Astrocyte (in vitro differentiated cells and primary cell): Measurements from ENCODE around the gene DRG2. TPM values are rescaled to one million over a fixed set of nuclear protein-coding genes. Genes with fewer than 3 reads are reported as not detected.

Experiments
- DNase-seq: peaks from one replicate; pipeline ENCODE4 v3.0.0-alpha.2; 2010; ENCODE audit warnings: low read depth
- FAIRE-seq: peaks from 2 replicates; lab custom pipeline; 2011; peaks lifted over from hg19 to GRCh38; lab: Jason Lieb, UNC
- H2AFZ ChIP-seq: 2 replicates; pipeline ENCODE4 v1.6.0; 2012; ENCODE audit warnings: low read depth, low read length, inconsistent platforms
- H3K27ac ChIP-seq: 2 replicates; pipeline ENCODE4 v1.5.1; 2011; ENCODE audit warnings: low read depth, low read length, inconsistent platforms
- H3K27me3 ChIP-seq: 2 replicates; pipeline ENCODE4 v1.6.0; 2011; ENCODE audit warnings: low read length, inconsistent platforms; ENCODE audit not compliant: insufficient read depth
- H3K36me3 ChIP-seq: 2 replicates; pipeline ENCODE4 v1.5.1; 2011; ENCODE audit warnings: low read length, inconsistent platforms; ENCODE audit not compliant: insufficient read depth
- H3K4me1 ChIP-seq: 2 replicates; pipeline ENCODE4 v1.5.1; 2011; ENCODE audit warnings: low read length, inconsistent platforms; ENCODE audit not compliant: insufficient read depth
- H3K4me2 ChIP-seq: 2 replicates; pipeline ENCODE4 v1.6.0; 2012; ENCODE audit warnings: low read length, inconsistent platforms
- H3K4me3 ChIP-seq: 2 replicates; pipeline ENCODE4 v1.5.1; 2011; ENCODE audit warnings: low read depth, mild to moderate bottlenecking, low read length, inconsistent platforms; ENCODE audit not compliant: insufficient read depth
- H3K79me2 ChIP-seq: 2 replicates; pipeline ENCODE4 v1.6.0; 2012; ENCODE audit warnings: mild to moderate bottlenecking, low read length, inconsistent platforms; ENCODE audit not compliant: insufficient read depth
- H3K9ac ChIP-seq: 2 replicates; pipeline ENCODE4 v1.6.0; 2012; ENCODE audit warnings: mild to moderate bottlenecking, low read length, inconsistent platforms
- H3K9me3 ChIP-seq: 2 replicates; pipeline ENCODE4 v1.5.1; 2012; ENCODE audit warnings: low read depth, mild to moderate bottlenecking, low read length, inconsistent platforms; ENCODE audit not compliant: insufficient read depth
- H4K20me1 ChIP-seq: 2 replicates; pipeline ENCODE4 v1.6.0; 2012; ENCODE audit warnings: low read length, inconsistent platforms; ENCODE audit not compliant: insufficient read depth
- H3K27ac Mint-ChIP-seq: one replicate; pipeline ENCODE4 v1.8.0; 2021; ENCODE audit warnings: mild to moderate bottlenecking, mixed read lengths; ENCODE audit not compliant: unreplicated experiment
- H3K27me3 Mint-ChIP-seq: one replicate; pipeline ENCODE4 v1.8.0; 2021; ENCODE audit warnings: low read depth, mixed read lengths; ENCODE audit not compliant: unreplicated experiment
- H3K36me3 Mint-ChIP-seq: one replicate; pipeline ENCODE4 v1.8.0; 2021; ENCODE audit warnings: low read depth, mixed read lengths; ENCODE audit not compliant: unreplicated experiment
- H3K4me1 Mint-ChIP-seq: one replicate; pipeline ENCODE4 v1.8.0; 2021; ENCODE audit warnings: low read depth, mixed read lengths; ENCODE audit not compliant: unreplicated experiment
- H3K4me3 Mint-ChIP-seq: one replicate; pipeline ENCODE4 v1.8.0; 2021; ENCODE audit warnings: mild to moderate bottlenecking, moderate library complexity, mixed read lengths; ENCODE audit not compliant: unreplicated experiment
- H3K9me3 Mint-ChIP-seq: one replicate; pipeline ENCODE4 v1.8.0; 2021; ENCODE audit warnings: mild to moderate bottlenecking, mixed read lengths; ENCODE audit not compliant: unreplicated experiment
- CTCF ChIP-seq: IDR thresholded peaks from 2 replicates; pipeline ENCODE4 v1.5.1; 2011; ENCODE audit warnings: low read depth, mild to moderate bottlenecking, inconsistent platforms, low read length, moderate library complexity; ENCODE audit not compliant: insufficient read depth
- EZH2 ChIP-seq: IDR thresholded peaks from 2 replicates; pipeline ENCODE4 v1.6.1; 2012; ENCODE audit warnings: mild to moderate bottlenecking, low read length, inconsistent platforms; ENCODE audit not compliant: insufficient read depth
- total RNA-seq: library from RNA; stranded (reverse); gene quantifications from 2 replicates; pipeline ENCODE4 v1.2.1, GENCODE V29; 2021

DRG2 gene
- total RNA-seq, 1 donor from 2014 or later, result 35.0 TPM

- Histone ChIP-seq H3K27ac (no peak overlapping the region), H3K4me3 (no peak overlapping the region), H3K27me3 (no peaks in the 10 kb centered on the region), H3K79me2 (no peaks in the 10 kb centered on the region), H3K4me2 (no peak overlapping the region), H4K20me1 (no peaks in the 10 kb centered on the region), H2AFZ (no peak overlapping the region), H3K4me1 (no peaks in the 10 kb centered on the region), H3K9me3 (no peaks in the 10 kb centered on the region), H3K9ac (no peak overlapping the region), H3K36me3 (no peaks in the 10 kb centered on the region)
- H3K4me1 Mint-ChIP-seq, result no peaks in the 10 kb centered on the region
- peak; percentile 4 for DNase-seq
- FAIRE-seq, result no peak
- no peak for TF ChIP-seq EZH2
- TF ChIP-seq CTCF, result peak; percentile 24
- H3K27ac Mint-ChIP-seq, result no peak overlapping the region
- H3K36me3 Mint-ChIP-seq, result peaks cover 5% of the 10 kb centered on the region
- no peak overlapping the region for H3K4me3 Mint-ChIP-seq
- peaks cover 20% of the 10 kb centered on the region for H3K27me3 Mint-ChIP-seq
- no peaks in the 10 kb centered on the region for H3K9me3 Mint-ChIP-seq
Observed at GRCh38 chr17:18139949-18140348, 52.2 kb downstream of the DRG2 start.

GRCh38 chr17:18140648-18141047 lies 52.9 kb downstream of the DRG2 start:
- Mint-ChIP-seq H3K27ac (no peak overlapping the region), H3K4me3 (no peak overlapping the region), H3K27me3 (peaks cover 18% of the 10 kb centered on the region), H3K9me3 (no peaks in the 10 kb centered on the region), H3K36me3 (peaks cover 5% of the 10 kb centered on the region), H3K4me1 (no peaks in the 10 kb centered on the region)
- H3K4me3 ChIP-seq, result no peak overlapping the region
- no peak overlapping the region for H3K9ac ChIP-seq
- DNase-seq, result no peak
- H3K36me3 ChIP-seq, result no peaks in the 10 kb centered on the region
- H3K27me3 ChIP-seq, result no peaks in the 10 kb centered on the region
- no peaks in the 10 kb centered on the region for H3K79me2 ChIP-seq
- no peaks in the 10 kb centered on the region for H3K4me1 ChIP-seq
- H2AFZ ChIP-seq, result no peak overlapping the region
- no peak overlapping the region for H3K27ac ChIP-seq
- no peaks in the 10 kb centered on the region for H4K20me1 ChIP-seq
- H3K9me3 ChIP-seq, result no peaks in the 10 kb centered on the region
- FAIRE-seq, result no peak
- H3K4me2 ChIP-seq, result no peak overlapping the region
- TF ChIP-seq CTCF, result no peak
- no peak for TF ChIP-seq EZH2

GRCh38 chr17:18141210-18141803 lies 53.6 kb downstream of the DRG2 start:
- Histone ChIP-seq H3K79me2 (no peaks in the 10 kb centered on the region), H3K9ac (no peak overlapping the region), H3K4me3 (no peak overlapping the region), H4K20me1 (no peaks in the 10 kb centered on the region), H3K27me3 (no peaks in the 10 kb centered on the region), H3K9me3 (no peaks in the 10 kb centered on the region), H3K4me2 (no peak overlapping the region), H2AFZ (no peak overlapping the region), H3K27ac (no peak overlapping the region), H3K36me3 (no peaks in the 10 kb centered on the region), H3K4me1 (no peaks in the 10 kb centered on the region)
- FAIRE-seq, result peak; percentile 67
- peak; percentile 26 for DNase-seq
- H3K27ac Mint-ChIP-seq, result no peak overlapping the region
- TF ChIP-seq CTCF (peak; percentile 57), EZH2 (no peak)
- no peaks in the 10 kb centered on the region for H3K9me3 Mint-ChIP-seq
- peaks cover 11% of the 10 kb centered on the region for H3K27me3 Mint-ChIP-seq
- H3K4me1 Mint-ChIP-seq, result no peaks in the 10 kb centered on the region
- H3K36me3 Mint-ChIP-seq, result no peaks in the 10 kb centered on the region
- no peak overlapping the region for H3K4me3 Mint-ChIP-seq
